Limb (tissue), 2 donors: Measurements from ENCODE around the gene KLHL7.
A peak's percentile ranks its signal among the peaks of the same experiment; 100 is the strongest.

Experiments used
- DNase-seq, 2 donors: peaks; one replicate each; pipeline ENCODE4 v3.0.0-alpha.2; 2016; ENCODE audit errors: extremely low spot score in 2 of 2

KLHL7 gene

DNA sequence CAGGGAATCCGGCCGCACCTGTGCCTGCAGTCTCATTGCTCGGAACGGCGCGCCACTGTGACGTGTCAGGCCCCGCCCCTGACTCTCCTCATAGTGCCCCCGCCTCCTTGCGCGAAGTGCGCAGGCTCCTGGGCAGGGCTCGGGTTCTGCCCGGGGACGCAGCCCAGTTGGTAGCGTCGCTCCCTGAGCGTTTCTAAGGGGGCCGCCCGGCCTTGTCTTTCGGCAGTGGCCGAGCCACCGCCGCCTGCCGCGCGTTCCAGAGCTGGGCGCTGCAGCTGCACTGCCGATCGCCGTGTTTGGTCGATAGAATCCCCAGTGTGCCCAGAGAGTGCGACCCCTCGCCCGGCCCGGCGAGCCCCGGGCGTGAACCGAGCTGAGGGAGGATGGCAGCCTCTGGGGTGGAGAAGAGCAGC lies at the start of gene KLHL7:
TSS of gene KLHL7 (plus strand) at position 142 of the 413 bp plus-strand sequence. CDS start at position 384, 242 bp downstream.
- peak; percentile 95 to 98 for DNase-seq

- DNase-seq, result no peak
Observed at GRCh38 chr7:23058408-23059096, 47.0 kb upstream of the KLHL7 start.

- DNase-seq, result no peak
Observed at GRCh38 chr7:23061327-23061726, 44.3 kb upstream of the KLHL7 start.

- no peak for DNase-seq
Observed at GRCh38 chr7:23062452-23062851, 43.1 kb upstream of the KLHL7 start.

GRCh38 chr7:23065974-23066373 lies 39.6 kb upstream of the KLHL7 start:
- DNase-seq, result no peak

DNA sequence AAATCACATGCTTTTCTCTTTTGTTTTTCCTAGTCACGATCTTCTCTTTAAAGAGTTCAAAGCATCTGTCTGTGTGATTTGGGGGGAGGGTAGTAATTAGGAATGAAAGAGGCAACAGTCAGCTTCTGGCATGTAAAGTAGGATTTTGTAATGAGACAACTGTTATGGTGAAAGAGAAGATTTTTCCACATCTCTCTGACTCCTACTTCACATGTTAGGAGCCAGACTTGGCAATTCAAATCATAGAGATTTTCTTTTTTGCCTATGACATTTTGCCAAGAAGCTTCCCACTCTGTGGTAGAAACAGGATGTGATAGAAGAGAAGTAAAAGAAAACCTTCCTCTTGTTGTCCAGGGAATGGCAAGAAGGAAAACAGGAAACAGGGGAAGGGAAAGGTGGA lies 38.3 kb upstream of the KLHL7 start:
- no peak for DNase-seq

- no peak for DNase-seq
Observed at GRCh38 chr7:23072048-23072447, 33.5 kb upstream of the KLHL7 start.

GRCh38 chr7:23072922-23073321 lies 32.7 kb upstream of the KLHL7 start:
- no peak for DNase-seq

DNA sequence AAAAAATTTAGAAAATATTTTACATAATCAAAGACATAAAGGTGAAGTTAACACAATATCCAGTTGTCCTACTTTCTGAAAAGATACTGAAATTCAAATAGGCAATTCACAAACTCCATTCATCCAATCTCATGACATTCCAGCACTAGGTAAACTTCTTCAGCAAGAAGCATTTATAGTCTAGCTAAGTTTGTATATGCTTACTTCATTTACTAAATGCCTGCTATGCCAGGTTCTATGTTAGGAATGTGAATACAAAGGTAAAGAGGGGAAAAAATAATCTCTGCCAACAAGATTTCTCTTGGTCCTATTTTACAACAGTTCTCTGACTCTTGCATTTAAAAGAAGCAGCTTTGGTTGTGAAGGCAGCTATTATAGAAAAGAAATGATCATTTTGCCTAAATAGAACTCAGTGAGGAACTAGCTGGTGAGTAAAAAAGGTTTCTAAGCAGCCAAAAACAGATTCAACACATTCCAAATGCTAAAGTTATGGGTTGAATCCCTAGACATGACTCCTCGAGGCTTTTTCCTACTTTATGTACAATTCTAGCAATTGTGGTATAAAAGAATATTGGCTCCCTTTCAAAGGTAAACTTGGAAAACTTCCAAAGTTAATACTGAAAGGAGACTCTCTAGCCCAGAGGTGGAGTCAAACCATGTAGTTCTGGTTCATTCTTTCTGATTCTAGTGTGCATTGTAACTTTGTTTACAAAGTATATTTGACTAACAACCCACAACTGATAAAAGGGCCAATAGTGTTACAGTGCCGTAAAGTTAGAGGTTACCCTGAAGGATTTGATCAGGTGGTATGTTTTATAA lies 30.9 kb upstream of the KLHL7 start:
- no peak for DNase-seq

DNA sequence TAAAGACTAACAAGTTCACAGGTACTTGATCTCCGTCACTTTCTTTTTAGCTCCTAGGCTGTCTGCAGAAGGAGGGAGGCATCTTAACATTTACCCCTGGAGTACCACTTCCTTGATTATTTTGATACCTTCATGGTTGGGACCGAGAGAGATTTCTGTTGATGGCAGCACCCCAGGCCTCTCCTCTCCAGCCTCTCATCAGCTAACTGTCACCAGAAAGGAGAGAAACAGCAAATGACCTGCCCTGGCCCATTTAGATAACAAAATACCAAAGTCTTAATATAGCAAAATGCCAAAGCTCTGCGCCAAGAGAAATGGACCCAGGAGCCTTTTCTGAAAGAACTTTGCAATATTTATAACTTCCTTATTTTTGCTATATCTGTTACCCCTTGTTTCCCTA lies 30.0 kb upstream of the KLHL7 start:
- DNase-seq, result no peak

- no peak for DNase-seq
Observed at GRCh38 chr7:23076772-23077171, 28.8 kb upstream of the KLHL7 start.

DNA sequence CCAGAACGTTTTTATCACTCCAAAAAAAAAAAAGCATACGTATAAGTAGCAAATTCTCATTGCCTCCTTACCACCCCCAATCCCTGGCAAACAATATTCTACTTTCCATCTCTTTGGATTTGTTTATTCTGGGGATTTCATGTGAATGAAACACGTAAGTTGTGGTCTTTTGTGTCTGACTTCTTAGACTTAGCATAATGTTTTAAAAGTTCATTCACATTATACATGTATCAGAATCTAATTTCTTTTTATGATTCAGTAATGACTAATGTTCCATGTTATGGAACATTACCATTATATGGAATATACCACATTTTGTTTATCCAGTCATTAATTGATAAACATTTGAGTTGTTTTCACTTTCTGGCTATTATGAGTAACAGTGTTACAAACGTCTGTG lies 12.5 kb upstream of the KLHL7 start:
- DNase-seq, result no peak

DNA sequence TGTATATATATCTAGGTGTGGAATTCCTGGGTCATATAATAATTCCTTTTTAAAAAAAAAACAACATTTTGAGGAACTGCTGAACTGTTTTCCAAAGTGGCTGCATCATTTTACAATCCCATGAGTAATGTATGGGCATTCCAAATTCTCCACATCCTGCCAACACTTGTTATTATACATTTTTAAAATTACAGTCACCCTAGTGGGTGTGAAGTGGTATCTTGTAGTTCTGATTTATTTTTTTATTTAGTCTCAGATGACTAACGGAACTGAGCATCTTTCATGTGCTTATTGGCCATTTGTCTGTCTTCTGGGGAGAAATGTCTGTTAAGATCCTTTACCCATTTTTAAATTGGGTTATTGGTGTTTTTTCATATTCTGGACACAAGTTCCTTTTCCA lies 12.0 kb upstream of the KLHL7 start:
- DNase-seq, result no peak

GRCh38 chr7:23096518-23097290 lies 8.9 kb upstream of the KLHL7 start:
- DNase-seq, result no peak

GRCh38 chr7:23098029-23098428 lies 7.6 kb upstream of the KLHL7 start:
- DNase-seq, result no peak

- DNase-seq, result no peak
Observed at GRCh38 chr7:23098460-23098859, 7.1 kb upstream of the KLHL7 start.

DNA sequence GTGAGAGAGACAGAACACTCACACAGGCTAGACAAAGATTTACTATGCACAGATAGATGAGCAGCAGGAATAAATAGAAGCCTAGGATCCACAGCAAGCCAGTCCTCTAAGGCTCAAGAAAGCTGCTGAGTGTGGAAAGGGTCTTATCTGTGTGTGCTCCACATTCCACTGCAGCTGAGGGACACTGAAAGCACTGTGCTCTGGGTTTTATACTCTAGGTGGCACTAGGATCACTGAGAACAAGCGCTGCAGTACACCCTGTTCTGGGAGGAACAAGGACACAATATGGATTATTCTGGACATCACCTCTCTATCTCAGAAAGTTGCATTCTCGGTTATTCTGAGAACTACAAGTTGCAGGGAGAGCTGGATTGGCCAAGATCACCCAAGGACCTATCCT lies 4.9 kb upstream of the KLHL7 start:
- DNase-seq, result no peak

GRCh38 chr7:23105086-23105643 lies 420 bp upstream of the KLHL7 start:
- no peak for DNase-seq

- peak; percentile 48 to 73 for DNase-seq
Observed at GRCh38 chr7:23106057-23106822, 655 bp downstream of the KLHL7 start.

- DNase-seq, result peak in 1 of 2 donors; percentile 4
Observed at GRCh38 chr7:23106823-23107663, 1.5 kb downstream of the KLHL7 start.
